Measurements from ENCODE around the gene PRKACA.
A peak's percentile ranks its signal among the peaks of the same experiment; 100 is the strongest.

The PRKACA gene

GRCh38 chr19:14117668-14118164 is at the start of gene PRKACA:
TSS of gene PRKACA (minus strand) at chr19:14117762. CDS start at chr19:14117547, 215 bp downstream.
- peak; percentile 98 for DNase-seq

GRCh38 chr19:14166999-14167575 is 49.5 kb upstream of the PRKACA start:
- no peak for DNase-seq

- no peak for DNase-seq
These were observed 48.6 kb upstream of the PRKACA start for GRCh38 chr19:14165990-14166830.

DNA sequence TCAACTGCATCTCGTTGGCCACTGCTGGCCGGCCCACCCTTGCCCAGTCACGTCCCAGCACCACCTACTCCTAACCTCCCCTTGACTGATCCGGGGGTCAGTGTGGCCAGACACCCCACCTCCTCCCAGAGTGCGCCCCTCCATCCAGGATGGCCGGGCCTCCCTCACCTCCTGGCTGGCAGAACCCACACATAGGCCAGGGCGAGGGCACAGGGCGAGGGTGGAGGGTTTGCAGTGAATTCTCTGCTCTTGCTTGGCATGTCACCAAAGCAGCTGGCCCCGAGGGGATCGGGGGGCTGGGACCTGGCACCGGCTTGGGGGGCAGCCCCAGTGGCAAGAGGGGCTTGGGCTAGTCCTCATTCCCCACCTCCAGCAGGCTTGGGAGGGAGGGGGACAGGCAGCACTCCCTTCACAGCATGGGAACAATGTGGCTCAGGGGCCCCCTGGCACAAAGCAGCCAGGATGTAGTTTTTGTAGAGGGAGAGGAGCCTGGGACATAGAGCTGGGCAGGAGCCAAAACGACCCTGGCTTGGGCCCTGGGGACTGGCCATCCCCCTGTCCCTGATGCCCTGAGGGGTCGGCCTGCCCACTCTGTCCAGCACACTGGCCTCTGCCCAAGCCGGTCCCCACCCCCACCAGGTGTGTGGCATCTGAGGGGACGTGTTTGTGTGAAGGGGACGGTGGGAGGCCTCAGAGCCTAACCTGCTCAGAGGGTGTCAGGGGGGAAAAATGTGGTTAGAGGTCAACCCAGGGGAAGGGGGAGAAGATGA is 47.3 kb upstream of the PRKACA start:
- DNase-seq: no peak

DNA sequence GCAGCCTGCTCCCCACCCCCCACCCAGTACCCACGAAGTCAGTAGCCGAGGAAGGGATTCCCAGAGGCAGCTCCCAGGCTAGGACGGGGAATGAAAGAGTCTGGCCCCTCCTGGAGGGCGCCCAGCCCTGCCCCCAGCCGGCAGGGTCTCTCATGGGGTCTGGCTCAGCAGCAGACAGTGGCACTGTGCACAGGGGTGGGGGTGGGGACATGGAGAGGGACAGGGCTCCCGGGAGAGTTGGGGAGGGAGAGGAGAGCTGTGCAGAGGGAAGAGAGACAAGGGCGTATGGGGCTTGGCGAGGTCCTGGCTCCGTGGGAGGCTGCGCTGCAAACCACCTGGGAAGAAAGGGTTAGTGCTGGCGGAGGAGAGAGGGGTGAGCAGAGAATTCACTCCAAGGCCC is 46.5 kb upstream of the PRKACA start:
- DNase-seq: no peak

GRCh38 chr19:14162871-14163297 is 45.3 kb upstream of the PRKACA start:
- no peak for DNase-seq

DNA sequence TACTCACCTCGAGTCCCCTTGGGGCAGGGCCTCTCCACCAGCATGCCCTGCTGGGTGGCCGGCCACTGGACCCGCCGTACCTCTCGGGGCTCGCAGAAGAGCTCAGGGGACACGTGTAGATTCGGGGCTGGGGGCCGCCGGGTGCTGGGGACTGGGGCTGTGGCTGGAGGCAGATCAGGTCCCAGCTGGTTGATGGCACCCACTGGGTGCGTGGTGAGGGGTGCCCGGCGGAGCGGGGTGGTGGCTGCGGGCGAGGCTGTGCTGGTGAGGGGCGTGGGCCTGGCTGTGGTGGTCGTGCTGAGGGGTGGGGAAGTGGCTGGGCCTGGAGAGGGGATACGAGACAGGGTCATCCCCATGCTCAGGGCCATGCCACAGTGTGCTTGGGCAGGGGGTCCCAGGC is 43.7 kb upstream of the PRKACA start:
- no peak for DNase-seq

DNA sequence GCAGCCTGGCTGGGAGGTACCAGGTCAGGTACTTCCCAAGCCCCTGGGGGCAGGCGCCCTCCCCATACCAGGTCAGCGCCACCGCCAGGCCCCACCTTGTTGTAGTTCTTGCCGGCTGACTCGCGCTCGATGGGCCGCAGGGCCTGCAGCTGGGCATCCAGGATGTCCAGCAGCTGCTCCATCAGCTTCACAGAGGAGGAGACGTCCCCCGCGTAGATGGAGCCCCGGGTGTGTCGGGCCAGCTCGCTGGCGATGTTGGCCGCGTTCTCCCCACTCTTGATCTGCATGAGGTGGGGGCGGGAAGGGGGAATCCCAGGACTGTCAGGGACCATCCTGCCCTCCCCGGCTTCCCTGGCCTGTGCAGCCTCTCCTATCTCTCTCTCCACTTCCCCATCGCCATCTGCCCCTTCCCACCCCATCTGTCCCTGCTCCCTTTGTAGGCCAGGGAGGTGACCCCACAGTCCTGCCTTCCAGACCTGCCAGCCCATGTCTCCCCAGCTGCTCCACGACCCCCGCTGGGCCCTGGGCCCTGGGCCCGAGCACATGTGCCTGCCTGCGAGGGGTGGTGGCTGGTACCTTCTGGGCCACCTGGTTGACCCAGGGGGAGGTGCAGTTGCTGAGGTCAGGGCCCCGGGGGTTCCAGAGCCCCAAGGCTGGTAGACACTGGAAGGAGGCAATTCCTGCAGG is 42.6 kb upstream of the PRKACA start:
- DNase-seq: no peak

DNA sequence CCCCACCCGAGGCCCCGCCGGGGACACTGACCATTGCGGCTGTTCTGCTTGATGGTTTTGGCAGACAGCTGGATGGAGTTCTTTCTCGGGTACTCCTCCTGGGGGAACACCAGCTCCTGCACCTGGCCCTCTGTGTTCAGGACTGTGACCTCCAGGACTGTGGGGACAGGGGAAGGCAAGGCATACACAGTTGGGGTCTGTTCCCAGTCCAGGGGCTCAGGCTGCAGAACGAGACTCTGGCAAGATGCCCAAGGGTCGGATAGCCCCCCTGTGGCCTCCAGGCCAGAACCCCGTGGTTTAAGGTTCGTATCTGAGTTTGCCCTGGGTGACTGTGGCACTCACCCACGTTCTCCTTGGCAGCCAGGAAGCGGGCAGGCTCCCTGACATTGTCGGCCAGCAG is 41.5 kb upstream of the PRKACA start:
- DNase-seq: no peak

DNA sequence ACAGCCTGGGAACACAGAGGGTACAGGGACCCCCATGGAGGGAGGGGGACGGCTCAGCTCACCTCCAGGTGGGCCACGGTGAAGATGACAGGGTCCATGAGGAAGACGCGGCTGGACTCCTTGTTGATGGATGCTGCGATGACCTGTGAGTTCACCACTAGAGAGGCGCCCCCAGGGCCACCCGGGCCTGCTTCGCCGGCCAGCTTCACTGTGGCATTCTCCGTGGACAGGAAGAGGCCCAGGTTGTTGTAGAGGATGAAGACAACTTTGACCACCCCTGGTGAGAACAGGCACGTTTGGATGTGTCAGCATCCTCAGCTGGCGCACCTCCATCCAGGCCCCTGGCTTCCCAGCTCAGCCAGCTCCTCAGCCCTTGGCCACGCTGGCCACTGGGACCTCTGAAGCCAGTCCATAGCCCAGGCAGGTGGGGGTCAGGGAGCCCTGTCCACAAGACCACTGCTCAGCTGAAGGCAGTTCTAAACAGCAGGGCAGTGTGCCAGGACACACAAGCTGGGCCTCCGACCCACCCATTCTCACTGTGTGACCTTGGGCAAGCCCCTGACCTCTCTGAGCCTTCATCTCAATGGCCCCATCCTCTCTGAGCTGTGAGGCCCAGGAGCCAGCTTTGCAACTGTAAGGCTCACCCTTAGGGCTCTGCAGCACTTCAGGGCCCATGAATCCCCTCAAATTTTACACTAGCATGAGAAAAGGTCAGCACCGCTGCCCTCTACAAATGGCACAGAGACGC is 40.9 kb upstream of the PRKACA start:
- DNase-seq: no peak

DNA sequence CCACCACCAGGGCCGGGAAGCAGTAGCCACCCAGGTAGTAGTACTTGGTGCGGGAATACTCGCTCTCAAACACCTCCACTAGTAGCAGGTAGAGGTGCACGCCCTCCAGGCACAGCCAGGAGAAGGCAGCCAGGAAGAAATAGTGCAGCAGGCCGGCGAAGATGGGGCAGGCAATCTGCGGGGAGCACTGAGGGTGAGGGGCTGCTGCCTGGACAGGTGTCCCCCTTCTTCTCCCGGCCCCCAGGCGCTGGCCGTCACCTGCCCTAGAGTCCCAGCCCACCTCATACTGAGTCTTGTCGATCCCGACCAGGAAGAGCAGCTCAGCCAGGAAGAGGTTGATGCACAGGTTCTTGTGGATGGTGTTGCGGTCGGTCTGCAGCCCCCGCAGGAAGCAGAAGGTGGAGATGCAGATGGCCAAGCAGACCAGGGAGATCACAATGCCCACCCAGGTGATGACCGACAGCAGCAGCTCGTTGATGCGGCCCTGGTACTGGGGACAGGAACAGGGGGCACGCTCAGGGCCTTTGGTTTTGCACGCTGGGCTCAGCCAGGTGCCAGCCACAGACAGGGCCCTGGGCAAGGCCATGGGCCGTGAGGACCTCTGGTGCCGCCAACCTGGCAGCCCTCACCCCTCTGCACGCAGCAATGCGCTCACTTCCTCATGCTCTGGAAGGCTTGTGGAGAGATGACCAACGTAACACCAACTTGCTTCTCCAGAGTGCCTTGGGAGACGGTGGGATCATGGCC is 39.6 kb upstream of the PRKACA start:
- no peak for DNase-seq

GRCh38 chr19:14156122-14156521 is 38.6 kb upstream of the PRKACA start:
- no peak for DNase-seq

- DNase-seq: no peak
These were observed 37.8 kb upstream of the PRKACA start for GRCh38 chr19:14155371-14155770.

- no peak for DNase-seq
These were observed 35.2 kb upstream of the PRKACA start for GRCh38 chr19:14152713-14153112.

DNA sequence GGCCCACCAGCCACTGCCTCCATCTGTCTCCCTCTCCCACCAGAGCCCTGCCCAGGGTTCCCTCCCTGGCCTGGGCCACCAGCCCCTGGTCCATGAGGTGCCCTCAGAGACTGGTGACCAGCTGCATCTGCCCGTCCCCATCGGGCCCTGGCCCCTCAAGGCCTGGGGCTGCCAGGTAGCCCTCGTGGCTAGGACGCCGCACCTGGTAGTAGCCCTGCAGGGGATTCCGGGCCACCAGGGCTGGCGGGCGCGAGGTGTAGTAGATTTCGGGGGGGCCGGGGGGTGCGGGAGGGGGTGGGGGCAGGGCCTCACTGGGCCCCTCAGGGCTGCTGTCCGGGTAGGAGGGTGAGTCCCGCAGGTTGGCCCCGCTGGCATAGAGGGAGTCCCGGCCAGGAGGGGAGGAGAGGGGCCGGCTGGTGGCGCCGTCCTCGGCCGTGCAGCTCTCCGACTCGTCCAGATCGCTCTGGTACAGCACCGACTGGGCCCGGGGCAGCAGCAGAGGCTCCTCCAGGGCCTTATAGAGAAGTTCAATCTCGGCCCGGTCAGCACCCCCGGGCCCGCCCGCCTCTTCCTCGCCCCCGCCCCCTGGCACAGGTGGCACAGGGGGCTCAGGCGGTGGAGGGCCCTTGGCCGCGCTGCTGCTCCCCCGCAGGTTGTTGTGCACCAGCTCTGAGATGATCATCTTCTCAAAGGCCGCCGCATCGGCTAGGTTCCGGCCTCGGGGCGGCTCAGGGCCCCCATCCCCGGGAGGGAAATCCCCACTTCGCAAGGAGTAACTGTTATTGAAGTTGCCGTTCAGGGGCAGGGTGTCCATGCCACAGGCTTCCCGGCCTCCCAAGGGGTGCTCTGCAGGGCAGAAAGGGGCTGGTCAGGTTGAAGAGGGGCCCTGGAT is 33.5 kb upstream of the PRKACA start:
- no peak for DNase-seq

DNA sequence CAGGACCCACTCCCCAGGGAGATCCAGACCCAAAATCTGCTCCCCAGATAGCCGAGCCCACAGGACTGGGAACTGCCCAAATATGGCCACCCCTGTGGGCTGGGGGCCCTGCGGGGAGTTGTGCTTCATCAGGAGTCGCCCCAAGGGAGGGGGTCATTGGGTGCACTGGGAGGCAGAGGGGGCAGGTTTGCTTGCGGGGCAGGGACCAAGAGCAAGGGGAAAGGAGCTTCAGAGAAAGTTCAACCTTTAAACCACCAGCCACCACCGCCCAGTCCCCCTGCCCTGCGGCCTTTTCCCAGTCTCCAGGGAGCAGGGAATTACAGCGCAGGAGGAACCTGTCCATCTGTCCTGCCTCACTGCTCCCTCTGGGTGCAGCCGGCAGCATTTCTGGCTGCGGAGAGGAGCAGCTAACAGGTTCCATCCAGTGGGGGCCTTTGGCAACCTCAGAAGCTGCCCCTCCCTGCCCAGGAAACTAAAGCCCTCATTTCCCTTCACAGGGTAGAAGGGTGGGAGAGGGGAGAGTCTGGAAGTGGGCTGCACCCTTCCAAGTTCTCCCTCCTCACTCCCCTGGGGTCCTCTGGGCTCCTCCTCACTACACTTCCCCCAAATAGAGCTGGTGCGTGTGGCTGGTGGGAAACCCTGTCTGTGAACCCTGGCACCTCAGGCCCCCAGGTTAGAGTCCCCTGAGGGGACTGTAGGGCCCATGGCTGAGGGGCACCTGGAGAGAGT is 32.6 kb upstream of the PRKACA start:
- no peak for DNase-seq

DNA sequence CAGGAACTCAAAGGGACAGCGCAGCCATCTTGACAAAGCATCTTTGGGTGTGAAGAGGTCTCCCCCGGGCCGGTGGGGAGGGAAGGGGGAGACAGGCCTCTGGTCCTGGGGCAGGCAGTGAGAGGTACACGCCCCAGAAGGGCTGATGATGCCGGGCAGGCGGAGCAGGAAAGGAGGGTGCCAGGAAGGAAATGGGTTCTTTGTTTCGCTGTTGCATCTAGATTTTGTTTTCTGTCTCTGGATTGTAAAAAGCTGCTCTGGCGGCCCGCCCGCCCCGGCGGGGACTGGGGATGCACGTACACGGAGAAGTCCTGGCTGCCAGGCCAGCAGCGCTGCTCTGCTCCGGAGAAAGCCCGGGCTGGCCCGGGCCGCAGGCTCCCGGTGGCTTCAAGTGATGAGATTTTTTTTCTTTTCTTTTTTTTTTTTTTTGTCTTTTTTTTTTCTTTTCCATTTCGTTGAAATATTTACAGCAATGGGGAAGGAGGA is 32.0 kb upstream of the PRKACA start:
- DNase-seq: peak; percentile 40

DNA sequence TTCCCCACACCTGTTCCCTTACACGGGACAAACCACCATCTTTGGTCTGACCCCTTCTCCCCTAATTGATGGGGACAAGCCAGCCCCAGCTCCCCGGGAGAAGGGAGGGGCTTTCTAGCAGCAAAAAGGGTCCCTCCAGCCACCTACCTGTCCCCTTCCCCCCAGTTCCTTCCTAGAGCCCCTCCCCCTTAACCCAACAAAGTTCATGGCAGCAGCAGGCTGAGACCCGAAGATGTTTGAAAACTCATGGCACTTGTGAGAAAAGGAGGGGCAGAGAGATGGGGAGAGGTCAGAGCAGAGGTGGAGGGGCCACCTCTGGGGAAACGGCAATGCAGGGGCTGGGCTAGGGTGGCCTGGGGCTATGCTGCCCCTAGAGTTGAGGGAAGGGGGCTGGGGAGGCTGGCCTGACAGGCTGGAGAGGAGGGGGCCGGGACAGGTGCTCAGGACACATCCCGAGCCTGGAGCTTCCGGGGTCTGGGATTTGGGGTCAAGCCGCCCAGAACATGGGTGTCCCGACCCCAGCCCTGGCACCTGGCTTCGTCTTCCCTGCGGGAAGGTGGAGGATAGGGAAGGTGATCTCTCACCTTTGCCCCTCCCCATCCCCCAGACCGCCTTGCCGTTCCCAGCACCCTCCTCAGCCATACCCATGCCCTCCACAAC is 31.3 kb upstream of the PRKACA start:
- DNase-seq: no peak
